GM12874 (cell line): ENCODE data around the gene SNX5.

Experiments
- CTCF ChIP-seq: IDR thresholded peaks from 2 replicates; pipeline ENCODE4 v1.5.1; 2011; ENCODE audit warnings: low read depth, mild to moderate bottlenecking, control low read depth, low read length, moderate library complexity; ENCODE audit not compliant: insufficient read depth

Gene SNX5

DNA sequence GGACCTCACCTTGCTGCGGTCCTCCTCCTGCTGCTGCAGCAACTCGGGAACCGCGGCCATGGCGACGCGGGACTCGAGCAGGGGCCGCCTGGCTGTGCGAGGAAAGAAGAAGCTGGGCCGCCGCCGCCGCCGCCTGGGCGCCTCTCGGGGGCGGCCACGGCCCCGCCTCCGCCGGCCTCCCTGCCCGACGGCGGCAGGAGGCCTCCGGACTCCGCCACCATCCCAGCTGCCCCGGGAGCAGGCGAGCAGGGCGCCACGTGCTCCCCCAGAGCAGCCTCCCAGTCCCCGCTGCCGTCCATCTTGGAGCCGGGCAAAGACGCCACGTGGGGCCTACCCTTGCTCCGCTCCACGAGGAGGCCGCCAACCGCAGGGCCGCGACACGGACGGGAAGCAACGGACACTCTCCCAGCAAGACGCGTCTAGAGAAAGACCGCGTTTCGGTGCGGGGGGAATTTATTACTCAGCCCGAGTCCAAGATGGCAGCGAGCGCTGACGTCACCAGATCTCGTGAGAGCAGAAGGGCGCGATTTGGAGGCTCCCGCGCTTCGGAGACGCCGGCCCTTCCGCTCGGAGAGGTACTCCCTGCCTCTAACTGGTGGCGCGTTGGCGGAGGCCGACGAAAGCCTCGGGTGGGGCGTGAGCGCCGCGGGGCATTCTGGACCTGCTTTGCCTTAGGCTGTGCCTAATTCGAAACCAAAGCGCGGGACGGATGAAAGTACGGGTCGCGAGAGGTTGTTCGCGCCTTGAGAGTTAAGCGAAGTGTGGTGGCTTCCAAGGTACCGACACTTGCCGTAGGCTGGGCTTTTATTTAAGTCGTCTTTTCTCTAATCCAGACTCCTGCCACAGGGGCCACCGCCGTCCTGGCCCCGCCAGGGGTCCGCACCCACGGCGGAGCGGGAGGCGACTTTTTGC, at the start of gene SNX5, which contains the start of gene MGME1:
Gene SNX5, minus strand, starts transcription at position 429 of the 912 bp plus-strand sequence. Its CDS starts 369 bp downstream, at position 60.
Gene MGME1, plus strand, starts transcription at position 653 of the 912 bp plus-strand sequence. CDS start 842 bp downstream, outside the sequence.
- TF ChIP-seq CTCF, result no peak

DNA sequence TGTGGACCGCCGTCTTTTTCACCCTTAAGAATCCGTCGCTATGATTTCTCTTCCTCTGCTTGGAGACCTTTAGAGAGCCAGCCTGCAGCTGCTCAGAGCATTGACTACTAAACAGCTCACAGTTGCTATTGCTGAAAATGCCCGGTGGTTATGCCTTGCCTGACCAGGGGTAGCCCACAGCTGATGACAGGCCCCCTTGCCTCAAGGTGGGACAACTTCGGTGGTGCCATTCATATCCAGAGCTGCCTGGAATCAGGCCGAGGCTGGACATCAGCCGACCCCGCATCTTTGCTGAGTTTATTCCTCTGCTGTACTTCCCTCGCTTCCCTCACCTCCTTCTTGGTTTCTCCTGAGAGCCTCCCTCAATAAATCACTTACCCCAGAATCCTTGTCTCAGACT, 49.5 kb upstream of the SNX5 start:
- no peak for TF ChIP-seq CTCF

GRCh38 chr20:18016772-18017171, 48.2 kb upstream of the SNX5 start:
- no peak for TF ChIP-seq CTCF

DNA sequence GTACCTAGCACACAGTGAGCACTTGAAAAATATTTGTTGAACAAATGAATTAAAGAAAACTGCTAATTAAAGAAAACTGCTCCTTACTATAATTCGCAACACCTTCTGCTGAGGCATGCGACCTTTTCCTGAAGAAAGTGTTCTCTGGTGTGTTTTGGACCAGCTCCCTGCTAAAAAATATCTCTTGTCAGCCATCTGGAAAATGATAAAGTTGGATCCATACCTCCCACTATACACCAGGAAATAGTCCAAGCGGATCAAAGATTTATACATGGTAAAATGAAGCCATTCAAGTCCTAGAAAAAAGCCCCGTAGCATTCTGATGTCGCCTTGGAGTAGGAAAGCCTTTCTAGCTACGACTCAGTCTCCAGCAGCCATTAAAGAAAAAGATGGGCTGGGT, 45.8 kb upstream of the SNX5 start:
- TF ChIP-seq CTCF, result no peak

- TF ChIP-seq CTCF, result no peak
Measured at GRCh38 chr20:18012901-18013300, 44.3 kb upstream of the SNX5 start.

GRCh38 chr20:18011951-18012645, 43.5 kb upstream of the SNX5 start:
- TF ChIP-seq CTCF, result no peak

DNA sequence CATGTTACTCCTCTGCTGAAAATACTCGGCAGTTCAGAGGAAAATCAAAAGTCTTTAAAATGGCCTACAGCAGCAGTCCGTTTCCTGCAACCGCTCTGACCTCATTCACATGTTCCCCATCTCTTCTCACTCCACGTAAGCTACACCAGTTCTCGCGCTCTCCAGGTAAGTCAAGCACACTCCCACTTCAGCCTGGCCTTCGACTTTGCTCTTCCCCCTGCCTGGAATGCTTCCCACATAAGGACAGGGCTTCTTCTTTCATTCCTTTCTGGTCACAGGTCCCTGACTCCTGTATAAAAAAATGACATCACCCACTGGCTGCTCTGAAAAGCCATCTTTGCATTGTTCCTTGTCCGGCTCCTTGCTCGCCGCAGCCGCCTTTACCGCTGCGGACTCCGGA, 42.9 kb upstream of the SNX5 start:
- TF ChIP-seq CTCF, result no peak
